Erythroblast (primary cell): ENCODE results near the gene GAD1.
A peak's percentile ranks its signal among the peaks of the same experiment; 100 is the strongest.

Source experiments
- DNase-seq, 2 experiments: peaks; one replicate each; lab custom pipeline; 2025; lab: John Stamatoyannopoulos, UW
- GATA1 ChIP-seq: IDR thresholded peaks from 2 replicates; pipeline ENCODE4 v1.6.1; 2011; ENCODE audit warnings: low read depth, mild to moderate bottlenecking, control low read depth, low read length, moderate library complexity
- POLR2A ChIP-seq: IDR thresholded peaks from 2 replicates; pipeline ENCODE4 v1.6.1; 2011; ENCODE audit warnings: mild to moderate bottlenecking, low read length

GAD1 gene

DNA sequence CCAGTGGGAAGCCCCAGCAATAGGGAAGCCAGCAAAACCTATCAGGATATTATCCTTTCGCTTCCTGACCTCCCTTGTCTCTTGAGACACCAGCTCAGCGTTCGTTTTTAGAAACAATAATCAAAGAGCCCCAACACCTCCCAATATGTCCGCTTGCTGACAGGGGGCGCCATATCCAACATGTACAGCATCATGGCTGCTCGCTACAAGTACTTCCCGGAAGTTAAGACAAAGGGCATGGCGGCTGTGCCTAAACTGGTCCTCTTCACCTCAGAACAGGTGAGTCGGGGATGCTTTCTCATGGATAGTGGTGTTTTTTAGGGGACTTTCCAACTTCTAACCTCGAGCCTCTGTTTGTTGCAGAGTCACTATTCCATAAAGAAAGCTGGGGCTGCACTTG is 28.7 kb downstream of the GAD1 start:
- DNase-seq: peak; percentile 39 to 57
- TF ChIP-seq POLR2A (no peak), GATA1 (no peak)

DNA sequence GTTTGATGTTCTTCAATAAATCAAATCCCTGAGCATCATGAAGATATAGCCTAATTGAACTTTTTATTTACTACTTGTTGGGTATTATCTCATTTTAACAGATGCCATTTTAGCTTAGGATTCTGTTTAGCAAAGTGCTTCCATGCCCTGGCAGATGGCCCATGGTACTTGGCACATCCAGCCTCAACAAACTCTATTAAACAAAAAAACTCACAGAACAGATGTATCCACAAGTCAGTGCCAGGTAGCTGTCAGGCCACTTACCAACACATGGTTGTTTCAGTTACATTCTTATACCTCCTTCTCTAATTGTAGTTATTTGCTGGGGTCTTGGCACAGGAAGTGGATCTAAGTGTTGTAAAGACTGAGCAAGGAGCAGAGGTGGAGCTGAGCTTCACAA is 29.6 kb downstream of the GAD1 start:
- TF ChIP-seq GATA1 (no peak), POLR2A (no peak)
- no peak for DNase-seq

DNA sequence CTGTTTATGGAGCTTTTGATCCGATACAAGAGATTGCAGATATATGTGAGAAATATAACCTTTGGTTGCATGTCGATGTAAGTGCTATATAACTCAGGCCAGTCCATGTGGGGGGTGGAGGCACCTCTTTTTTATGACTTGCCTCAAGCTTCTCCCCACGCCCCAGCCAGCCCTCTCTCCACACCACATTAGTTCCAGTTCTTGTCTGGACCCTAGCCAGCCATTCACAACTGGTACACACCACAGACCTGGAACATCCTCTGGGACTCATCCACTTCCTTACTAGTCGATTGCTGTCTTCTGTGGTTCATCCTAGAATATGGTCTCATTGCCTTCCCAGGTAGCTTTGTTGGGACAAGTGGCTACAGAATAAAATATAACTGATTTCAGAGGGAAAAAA is 31.0 kb downstream of the GAD1 start:
- TF ChIP-seq POLR2A: no peak
- TF ChIP-seq GATA1: no peak

DNA sequence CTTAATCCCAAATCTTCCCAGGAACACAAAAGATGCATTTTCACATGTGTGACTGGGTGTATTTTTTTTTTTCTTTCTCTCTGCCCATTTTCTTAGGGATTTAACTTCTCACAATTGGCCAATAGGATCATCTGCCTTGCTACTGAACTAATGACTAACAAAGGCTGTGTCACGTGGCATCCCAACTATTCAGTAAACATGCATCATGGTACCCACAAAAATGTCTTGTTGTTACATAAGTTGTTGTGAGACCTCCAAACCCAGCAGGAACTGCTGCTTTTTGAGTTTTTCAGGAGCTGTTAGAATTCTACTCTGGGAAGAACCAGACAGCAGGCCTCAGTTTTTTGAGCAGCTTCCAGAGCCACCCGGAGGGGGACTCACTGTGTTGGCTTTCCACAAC is 31.9 kb downstream of the GAD1 start:
- TF ChIP-seq GATA1 (no peak), POLR2A (no peak)
- DNase-seq: no peak

More for the DNA sequence above, 31.0 kb downstream of the GAD1 start:
- DNase-seq: no peak

DNA sequence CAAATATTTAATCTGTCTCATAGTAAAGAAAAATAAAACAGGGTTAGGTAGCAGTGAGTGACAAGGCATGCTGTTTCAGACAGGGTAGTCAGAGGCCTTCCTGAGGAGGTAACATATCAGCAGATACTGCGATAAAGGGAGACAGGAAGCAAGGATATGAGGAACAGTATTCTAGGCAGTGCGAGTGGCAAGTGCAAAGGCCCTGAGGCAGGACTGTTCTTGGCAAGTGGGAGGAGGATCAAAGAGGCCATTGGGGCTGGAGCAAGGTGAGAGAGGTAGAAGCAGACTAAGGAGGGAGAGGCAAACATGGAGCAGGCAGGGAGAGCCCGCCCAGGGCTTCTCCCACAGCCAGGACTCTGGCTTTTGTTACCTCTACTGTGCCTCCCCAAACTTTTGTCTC is 33.6 kb downstream of the GAD1 start:
- no peak for DNase-seq
- TF ChIP-seq POLR2A (no peak), GATA1 (no peak)

DNA sequence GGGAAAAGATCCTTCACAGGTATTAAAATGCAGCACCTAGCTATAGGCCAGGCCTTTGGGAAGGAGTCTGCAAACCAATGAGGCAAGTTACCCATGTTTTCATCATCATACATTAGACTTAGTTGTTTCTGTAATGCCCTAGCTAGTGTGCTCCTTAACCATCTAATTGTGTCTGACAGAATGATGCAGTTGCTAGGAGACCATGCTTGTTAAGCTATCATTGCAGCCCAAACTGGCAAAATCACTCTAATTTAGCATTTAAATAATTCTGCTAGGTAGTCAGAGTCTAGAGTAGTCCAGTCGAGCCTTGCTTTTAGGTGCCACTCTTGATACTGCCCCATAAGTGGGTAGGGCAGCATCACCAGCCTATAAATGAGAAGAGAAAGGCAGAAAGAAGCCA is 34.9 kb downstream of the GAD1 start:
- DNase-seq: no peak
- TF ChIP-seq GATA1: no peak
- no peak for TF ChIP-seq POLR2A

DNA sequence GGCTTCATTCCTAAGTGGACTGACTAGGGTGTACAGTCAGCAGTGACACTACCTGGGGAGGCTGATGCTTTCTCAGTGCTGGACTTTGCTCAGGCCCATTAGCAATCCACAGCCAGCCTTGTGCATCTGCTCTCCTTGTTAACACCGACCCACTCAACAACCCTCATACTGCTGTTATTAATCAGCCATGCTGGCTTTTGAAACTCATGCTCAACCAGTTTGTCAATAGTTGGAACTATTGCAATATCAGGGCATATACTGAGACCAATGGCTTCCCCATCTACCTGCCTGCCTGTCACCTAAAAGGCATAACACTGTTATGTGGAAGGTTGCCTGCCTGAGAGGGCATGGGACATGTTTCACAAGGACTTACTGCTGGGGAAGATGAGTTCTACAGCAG is 39.4 kb downstream of the GAD1 start:
- DNase-seq: no peak
- no peak for TF ChIP-seq GATA1
- no peak for TF ChIP-seq POLR2A

DNA sequence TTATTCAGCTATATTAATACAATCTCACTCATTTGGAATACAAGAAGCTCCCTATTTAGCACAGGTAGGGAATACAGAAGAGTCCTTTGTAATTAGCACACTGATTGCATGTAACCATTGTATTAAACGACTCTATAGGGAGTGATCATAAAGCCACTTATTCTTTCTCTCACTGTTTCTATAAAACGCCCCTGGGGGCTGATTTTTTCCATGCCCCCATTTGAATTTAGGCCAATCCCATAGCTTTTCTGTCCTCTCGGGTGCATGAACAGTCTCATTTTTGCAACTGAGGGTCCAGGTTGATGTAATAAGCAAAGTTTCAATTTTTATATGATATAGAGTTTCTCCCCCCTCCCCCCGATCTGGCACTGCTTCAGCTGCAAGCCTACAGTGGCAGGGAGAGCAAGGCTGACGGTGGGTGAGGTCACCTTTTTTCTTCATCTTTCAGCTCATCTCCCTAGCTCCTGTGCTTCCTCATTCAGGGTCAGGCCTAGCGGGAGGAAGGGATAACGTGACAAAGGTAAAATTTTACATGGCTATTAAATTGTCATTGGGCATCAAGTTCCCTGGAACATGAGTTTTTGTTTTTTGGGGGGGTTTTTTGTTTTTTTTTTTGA is 45.7 kb downstream of the GAD1 start:
- TF ChIP-seq GATA1: no peak
- TF ChIP-seq POLR2A: no peak
- DNase-seq: no peak

DNA sequence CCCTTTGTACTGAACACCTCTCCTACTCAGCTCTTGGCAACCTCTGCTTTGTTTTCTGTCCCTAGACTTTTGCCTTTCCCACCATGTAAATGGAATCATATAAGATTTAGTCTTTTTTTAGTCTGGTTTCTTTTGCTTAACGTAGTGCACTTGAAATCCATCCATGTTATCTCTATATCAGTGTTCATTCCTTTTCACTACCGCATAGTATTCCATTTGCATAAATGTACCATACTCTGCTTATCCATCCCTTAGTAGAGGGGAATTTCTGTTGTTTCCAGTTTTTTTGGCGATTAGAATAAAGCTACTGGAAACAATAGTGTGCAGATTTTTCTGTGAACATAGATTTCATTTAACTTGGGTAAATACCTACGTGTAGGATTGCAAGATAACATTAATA is 46.4 kb downstream of the GAD1 start:
- TF ChIP-seq GATA1: no peak
- no peak for TF ChIP-seq POLR2A
- no peak for DNase-seq

DNA sequence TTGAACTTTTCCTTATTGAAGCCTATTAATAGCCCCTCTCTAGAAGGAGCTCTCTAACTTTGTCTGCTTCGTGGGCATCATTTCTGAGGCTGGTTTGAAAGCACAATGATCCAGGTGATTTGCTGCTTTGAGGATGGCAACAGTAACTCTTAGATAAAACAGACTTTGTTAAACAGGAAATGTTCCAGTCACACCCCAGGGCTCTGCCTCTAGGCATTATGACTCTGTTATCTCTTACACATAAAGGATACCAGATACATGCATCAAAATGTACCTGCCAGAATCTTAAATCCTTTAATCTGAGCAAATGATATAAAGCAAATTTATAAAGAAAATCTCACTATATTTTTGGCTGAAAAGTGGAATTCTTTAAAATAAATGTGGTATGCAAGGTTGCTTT is 52.3 kb downstream of the GAD1 start:
- TF ChIP-seq POLR2A: no peak
- no peak for TF ChIP-seq GATA1
- DNase-seq: no peak

DNA sequence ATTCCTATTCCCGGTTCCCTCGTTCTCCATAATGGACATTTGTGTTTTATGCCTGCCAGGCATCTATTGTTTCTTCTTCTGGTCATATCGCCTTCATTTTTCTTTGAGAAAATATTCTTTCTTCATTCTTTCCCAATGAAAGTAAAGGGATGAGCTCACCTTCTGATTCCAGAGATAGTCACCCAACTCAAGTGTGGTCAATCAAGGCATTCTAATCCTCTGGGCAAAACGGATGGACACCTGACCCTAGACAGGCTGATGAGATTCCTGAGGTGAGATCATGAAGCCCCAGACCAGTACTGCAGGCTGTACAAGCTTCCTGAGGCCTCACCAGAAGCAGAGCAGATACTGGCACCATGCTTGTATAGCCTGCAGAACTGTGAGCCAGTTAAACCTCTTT is 52.8 kb downstream of the GAD1 start:
- no peak for DNase-seq
- TF ChIP-seq GATA1 (no peak), POLR2A (no peak)

DNA sequence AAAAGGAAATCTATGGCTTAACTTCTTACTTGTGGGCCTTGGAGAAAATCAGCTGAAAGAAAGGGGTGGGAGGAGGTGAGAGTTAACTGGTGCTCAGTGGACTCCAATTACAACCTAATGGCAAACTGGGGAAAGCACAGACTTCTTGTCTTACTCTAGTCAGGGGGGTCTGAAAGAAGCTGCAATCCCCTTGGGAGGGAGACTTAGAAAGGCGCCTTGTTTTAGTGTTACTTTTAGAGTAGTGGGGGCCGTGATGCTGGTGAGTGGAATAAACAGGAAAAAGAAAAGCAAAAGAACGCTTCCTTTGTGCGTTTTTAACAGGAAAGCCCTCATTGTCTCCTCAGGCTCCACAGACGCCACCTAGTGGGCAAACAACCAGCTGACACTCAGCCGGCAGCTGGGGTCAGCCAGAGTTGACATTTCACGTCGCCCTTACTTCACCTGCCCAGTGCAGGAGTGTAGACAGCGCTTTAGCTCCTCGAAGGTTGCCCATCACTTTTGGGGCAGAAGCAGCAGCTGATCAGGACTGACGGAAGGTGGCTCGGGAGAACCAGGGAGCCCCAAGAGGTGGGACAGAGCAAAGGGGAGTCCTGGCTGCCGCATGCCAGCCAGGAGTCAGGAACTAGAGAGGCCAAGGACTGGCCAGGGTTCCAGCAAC is 56.5 kb downstream of the GAD1 start:
- TF ChIP-seq POLR2A: no peak
- TF ChIP-seq GATA1: no peak
- DNase-seq: peak; percentile 66 to 73

DNA sequence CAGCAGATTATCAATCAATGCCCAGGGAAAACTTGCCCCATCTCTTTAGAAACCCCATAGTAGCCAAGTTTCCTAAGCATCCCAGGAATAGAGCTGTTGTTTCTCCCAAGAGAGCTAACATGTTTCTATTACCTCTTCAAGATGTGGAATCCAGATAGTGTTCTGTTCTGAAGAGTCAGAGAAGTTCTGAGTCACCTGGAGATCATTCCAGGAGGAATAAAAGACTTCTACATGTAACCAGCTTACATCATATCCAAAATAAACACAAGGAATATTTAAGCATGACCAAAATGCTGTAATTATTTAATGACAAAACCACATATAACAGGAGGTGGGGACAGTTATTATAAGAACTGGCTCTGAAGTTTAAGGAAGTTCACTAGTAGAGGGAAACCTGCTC is 61.4 kb downstream of the GAD1 start:
- no peak for DNase-seq
- TF ChIP-seq GATA1 (no peak), POLR2A (no peak)

DNA sequence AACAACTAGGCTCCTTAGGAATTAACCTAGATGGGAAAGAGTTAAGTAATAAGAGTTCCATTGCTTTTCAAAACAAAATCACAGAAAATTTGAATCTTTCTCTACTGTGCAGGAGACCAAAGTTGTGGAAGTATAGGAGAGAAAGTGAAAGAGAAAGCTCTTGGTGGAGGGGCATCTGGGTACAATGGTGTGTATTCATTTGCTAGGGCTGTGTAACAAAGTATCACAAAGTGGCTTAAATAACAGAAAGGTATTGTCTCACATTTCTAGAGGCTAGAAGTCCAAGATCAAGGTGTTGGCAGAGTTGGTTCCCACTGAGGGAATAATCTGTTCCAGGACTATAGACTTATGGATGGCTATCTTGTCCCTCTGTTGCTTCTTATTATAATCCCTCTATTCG is 61.8 kb downstream of the GAD1 start:
- TF ChIP-seq GATA1 (no peak), POLR2A (no peak)
- no peak for DNase-seq

DNA sequence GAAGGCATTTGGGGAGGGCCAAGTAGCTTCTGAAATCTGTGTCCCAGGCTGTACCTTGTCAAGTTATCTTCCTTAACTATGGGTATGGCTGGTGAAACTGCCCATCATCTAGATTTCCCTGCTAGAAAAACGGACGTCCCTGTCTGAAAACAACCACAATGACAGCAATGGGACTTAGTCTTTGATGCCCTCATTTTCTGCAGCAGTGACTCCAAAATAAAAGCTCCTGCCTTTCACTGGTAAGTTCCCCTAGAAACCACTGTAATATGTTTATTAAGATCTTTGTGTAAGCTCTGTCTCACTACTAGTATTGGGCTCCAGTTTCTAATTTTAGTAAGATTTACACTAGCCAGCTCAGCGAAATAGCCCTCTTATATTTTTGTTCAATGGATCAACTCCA is 65.2 kb downstream of the GAD1 start:
- no peak for DNase-seq
- TF ChIP-seq POLR2A: no peak
- TF ChIP-seq GATA1: no peak
